Measurements from ENCODE around the gene LTBR.

Gene LTBR

DNA sequence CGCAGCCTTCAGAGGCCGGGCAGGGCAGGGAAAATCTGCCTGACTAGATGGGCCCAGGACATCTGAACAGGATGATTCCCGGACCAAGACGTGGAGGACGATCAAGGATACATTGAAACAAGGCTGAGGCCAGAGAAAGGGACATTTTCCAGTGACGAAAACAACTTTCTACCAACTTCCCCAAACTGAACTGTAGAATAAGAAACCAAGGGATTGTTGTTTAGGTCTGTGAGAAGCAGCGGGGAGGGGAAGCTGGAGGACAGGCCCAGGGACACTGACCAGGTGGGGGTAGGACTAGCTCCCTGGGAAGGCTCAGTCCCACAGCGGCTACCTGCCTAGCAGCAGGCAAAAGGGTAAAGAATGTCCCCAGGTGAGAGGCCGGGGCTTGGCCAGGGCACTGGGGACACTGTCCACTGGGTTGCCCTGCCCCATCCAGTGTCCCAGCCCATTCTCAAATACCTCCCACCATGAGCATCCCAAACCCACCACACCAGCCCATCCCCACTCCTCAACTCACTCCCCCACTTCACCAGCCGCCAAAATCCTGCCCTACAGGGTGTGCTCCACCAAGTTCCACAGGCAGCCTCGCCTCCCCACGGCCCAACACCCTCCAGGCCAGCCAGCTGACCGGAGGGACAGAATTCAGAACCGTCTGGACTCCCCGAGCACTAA is 43.1 kb upstream of the LTBR start:
- peak overlapping the region; percentile 92 for H3K4me2 ChIP-seq (ENCODE audit: insufficient read depth, low read length, poor library complexity, severe bottlenecking)
- H3K9me3 ChIP-seq (replicated peaks in 1 of 2; ENCODE audit: control insufficient read depth in 2 of 2, insufficient read depth in 1 of 2, low read depth in 1 of 2, low read length in 2 of 2) = no peaks in the 10 kb centered on the region
- H2BK15ac ChIP-seq (ENCODE audit: low read length) = peak overlapping the region; percentile 41
- H4K91ac ChIP-seq (ENCODE audit: low read depth, low read length, poor library complexity) = no peak overlapping the region
- H3K23ac ChIP-seq (ENCODE audit: low read depth, low read length, poor library complexity) = peak overlapping the region; percentile 37
- H3K4ac ChIP-seq (ENCODE audit: low read length) = no peak overlapping the region
- H3K79me1 ChIP-seq (ENCODE audit: low read depth, low read length) = peaks cover 12% of the 10 kb centered on the region
- DNase-seq (ENCODE audit: low spot score) = no peak
- H2BK12ac ChIP-seq (ENCODE audit: low read length) = peak overlapping the region; percentile 25
- peak overlapping the region; percentile 85 for H2BK5ac ChIP-seq (ENCODE audit: low read length)
- H3K4me1 ChIP-seq (ENCODE audit: control insufficient read depth in 2 of 2, insufficient read depth in 1 of 2, low read depth in 1 of 2, low read length in 2 of 2) = peaks cover 48 to 52% of the 10 kb centered on the region in 2 donors
- H3K27me3 ChIP-seq (ENCODE audit: control insufficient read depth in 3 of 3, insufficient read depth in 3 of 3, low read depth in 1 of 3, low read length in 3 of 3) = no peaks in the 10 kb centered on the region
- H3K27ac ChIP-seq (replicated peaks; ENCODE audit: low read length) = peak overlapping the region; percentile 76
- H3K14ac ChIP-seq (ENCODE audit: low read length) = peak overlapping the region; percentile 31
- peak overlapping the region; percentile 53 for H2BK120ac ChIP-seq (ENCODE audit: low read depth, low read length)
- H3K4me3 ChIP-seq (ENCODE audit: low read length in 2 of 2) = peak overlapping the region; percentile 83 to 91
- peak overlapping the region; percentile 68 for H2AFZ ChIP-seq (ENCODE audit: low read length)
- H4K8ac ChIP-seq (ENCODE audit: low read depth, low read length) = no peak overlapping the region
- peak overlapping the region; percentile 98 for H3K9ac ChIP-seq (ENCODE audit: low read depth, low read length, poor library complexity)
- peaks cover 0 to 22% of the 10 kb centered on the region in 2 donors for H3K36me3 ChIP-seq (replicated peaks in 1 of 2; ENCODE audit: control insufficient read depth in 2 of 2, insufficient read depth in 2 of 2, low read length in 2 of 2)
- no CpG with 5 or more reads among the region's 15 CpGs for WGBS, 2 donors (ENCODE audit: extremely low coverage in 2 of 2, insufficient read length in 2 of 2, insufficient replicate concordance in 1 of 2)
- H2AK5ac ChIP-seq (ENCODE audit: low read depth, low read length) = peak overlapping the region; percentile 95
- H3K18ac ChIP-seq (ENCODE audit: low read length) = peak overlapping the region; percentile 75

DNA sequence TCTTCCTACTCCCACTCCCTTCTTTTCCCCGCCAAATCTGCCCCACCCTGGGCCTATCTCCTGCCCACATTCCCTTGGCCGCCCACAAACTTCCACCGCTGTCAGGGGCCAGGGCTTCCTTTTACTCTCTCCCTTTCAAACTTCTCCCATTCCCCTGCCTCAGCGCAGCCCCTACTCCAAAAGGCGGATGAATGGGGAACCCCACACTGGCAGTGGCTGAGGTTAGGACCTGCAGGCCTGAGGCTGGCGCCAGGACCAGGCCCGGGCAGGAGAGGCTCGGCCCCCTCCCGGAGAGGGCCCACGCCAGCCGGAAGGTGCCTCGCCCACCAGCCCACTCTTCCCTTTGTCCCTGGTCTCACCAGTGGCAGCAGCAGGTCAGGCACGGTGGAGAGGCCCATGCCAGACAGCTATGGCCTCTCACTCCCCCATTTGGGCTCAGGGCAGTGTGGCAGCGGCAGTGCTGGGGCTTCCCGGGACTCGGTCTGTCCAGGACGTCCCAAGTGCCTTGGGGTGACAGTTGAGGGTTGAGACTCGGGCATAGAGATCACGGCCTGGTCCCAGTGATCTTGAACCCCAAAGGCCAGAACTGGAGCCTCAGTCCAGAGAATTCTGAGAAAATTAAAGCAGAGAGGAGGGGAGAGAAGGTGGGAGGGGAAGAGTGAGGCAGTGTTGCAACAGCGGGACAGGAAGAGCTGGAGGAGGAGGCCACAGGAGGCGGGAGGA is 42.4 kb upstream of the LTBR start, which contains the start of gene TNFRSF1A:
Gene TNFRSF1A, minus strand, starts transcription at position 660 of the 723 bp plus-strand sequence. Its CDS starts 262 bp downstream, at position 398.
- Histone ChIP-seq H2BK120ac (ENCODE audit: low read depth, low read length) (peak within 1 kb of the TSS; percentile 53), H2BK5ac (ENCODE audit: low read length) (peak within 1 kb of the TSS; percentile 85), H3K4me2 (ENCODE audit: insufficient read depth, low read length, poor library complexity, severe bottlenecking) (peak within 1 kb of the TSS; percentile 92), H3K23ac (ENCODE audit: low read depth, low read length, poor library complexity) (peak within 1 kb of the TSS; percentile 76), H2AK5ac (ENCODE audit: low read depth, low read length) (peak within 1 kb of the TSS; percentile 95), H4K8ac (ENCODE audit: low read depth, low read length) (no peak within 1 kb of the TSS), H3K27me3 (ENCODE audit: control insufficient read depth in 3 of 3, insufficient read depth in 3 of 3, low read depth in 1 of 3, low read length in 3 of 3) (no peaks in the 10 kb centered on the region), H3K4ac (ENCODE audit: low read length) (no peak within 1 kb of the TSS), H3K14ac (ENCODE audit: low read length) (peak within 1 kb of the TSS; percentile 87), H3K79me1 (ENCODE audit: low read depth, low read length) (peaks cover 12% of the 10 kb centered on the region), H3K9me3 (replicated peaks in 1 of 2; ENCODE audit: control insufficient read depth in 2 of 2, insufficient read depth in 1 of 2, low read depth in 1 of 2, low read length in 2 of 2) (peaks cover 0 to 2% of the 10 kb centered on the region in 2 donors), H2BK15ac (ENCODE audit: low read length) (peak within 1 kb of the TSS; percentile 41), H3K4me1 (ENCODE audit: control insufficient read depth in 2 of 2, insufficient read depth in 1 of 2, low read depth in 1 of 2, low read length in 2 of 2) (peaks cover 47% of the 10 kb centered on the region in 2 donors), H3K27ac (replicated peaks; ENCODE audit: low read length) (peak within 1 kb of the TSS; percentile 76), H3K36me3 (replicated peaks in 1 of 2; ENCODE audit: control insufficient read depth in 2 of 2, insufficient read depth in 2 of 2, low read length in 2 of 2) (peaks cover 0 to 22% of the 10 kb centered on the region in 2 donors), H4K91ac (ENCODE audit: low read depth, low read length, poor library complexity) (no peak within 1 kb of the TSS), H3K4me3 (ENCODE audit: low read length in 2 of 2) (peak within 1 kb of the TSS; percentile 83 to 91), H2BK12ac (ENCODE audit: low read length) (peak within 1 kb of the TSS; percentile 85), H3K9ac (ENCODE audit: low read depth, low read length, poor library complexity) (peak within 1 kb of the TSS; percentile 98), H3K18ac (ENCODE audit: low read length) (peak within 1 kb of the TSS; percentile 97), H2AFZ (ENCODE audit: low read length) (peak within 1 kb of the TSS; percentile 68)
- no peak for DNase-seq (ENCODE audit: low spot score)
- no CpG with 5 or more reads among the region's 21 CpGs for WGBS, 2 donors (ENCODE audit: extremely low coverage in 2 of 2, insufficient read length in 2 of 2, insufficient replicate concordance in 1 of 2)

DNA sequence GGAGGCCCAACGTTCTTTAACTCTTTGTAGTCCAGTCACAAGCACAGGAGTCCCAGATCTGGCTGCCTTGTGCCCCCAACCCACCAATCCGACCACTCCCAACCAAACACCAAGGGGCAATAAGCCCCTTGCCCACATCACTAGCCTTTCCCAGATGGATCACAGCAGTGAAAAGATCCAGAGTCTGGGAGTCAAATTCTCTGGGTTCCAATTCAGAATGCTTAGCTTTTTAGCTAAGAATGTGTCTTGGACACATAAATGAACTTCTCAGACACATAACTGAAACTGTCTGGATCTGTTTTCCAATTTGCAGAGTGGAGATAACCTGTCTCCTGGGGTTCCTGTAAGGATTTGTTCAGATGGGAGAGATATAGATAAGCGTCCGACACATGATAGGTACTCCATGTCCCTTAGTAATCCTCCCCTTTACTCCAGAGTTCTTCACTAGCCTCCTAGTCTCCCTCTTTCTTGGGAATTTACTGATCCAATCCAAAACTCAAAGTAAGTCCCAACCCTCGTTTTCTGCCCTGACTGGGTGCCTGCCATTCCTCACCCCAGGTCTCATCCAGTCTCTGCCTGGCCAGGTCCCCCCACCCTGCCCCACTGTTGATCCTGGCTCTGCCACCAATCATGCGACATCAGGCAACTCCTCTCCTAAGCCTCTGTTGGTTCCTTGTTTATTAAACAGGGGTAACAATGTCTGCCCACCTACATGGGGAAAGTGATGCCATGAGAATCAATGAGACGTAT is 41.6 kb upstream of the LTBR start:
- Histone ChIP-seq H3K14ac (ENCODE audit: low read length) (no peak overlapping the region), H3K9me3 (replicated peaks in 1 of 2; ENCODE audit: control insufficient read depth in 2 of 2, insufficient read depth in 1 of 2, low read depth in 1 of 2, low read length in 2 of 2) (peaks cover 0 to 7% of the 10 kb centered on the region in 2 donors), H3K27me3 (ENCODE audit: control insufficient read depth in 3 of 3, insufficient read depth in 3 of 3, low read depth in 1 of 3, low read length in 3 of 3) (no peaks in the 10 kb centered on the region), H2BK15ac (ENCODE audit: low read length) (peak overlapping the region; percentile 10), H2AFZ (ENCODE audit: low read length) (peak overlapping the region; percentile 68), H3K4ac (ENCODE audit: low read length) (no peak overlapping the region), H3K9ac (ENCODE audit: low read depth, low read length, poor library complexity) (no peak overlapping the region), H2BK5ac (ENCODE audit: low read length) (peak overlapping the region; percentile 85), H2BK12ac (ENCODE audit: low read length) (peak overlapping the region; percentile 36), H3K23ac (ENCODE audit: low read depth, low read length, poor library complexity) (no peak overlapping the region), H3K4me2 (ENCODE audit: insufficient read depth, low read length, poor library complexity, severe bottlenecking) (peak overlapping the region; percentile 92), H3K27ac (replicated peaks; ENCODE audit: low read length) (no peak overlapping the region), H3K4me3 (ENCODE audit: low read length in 2 of 2) (peak overlapping the region in 1 of 2 donors; percentile 83), H3K4me1 (ENCODE audit: control insufficient read depth in 2 of 2, insufficient read depth in 1 of 2, low read depth in 1 of 2, low read length in 2 of 2) (peaks cover 40 to 41% of the 10 kb centered on the region in 2 donors), H3K36me3 (replicated peaks in 1 of 2; ENCODE audit: control insufficient read depth in 2 of 2, insufficient read depth in 2 of 2, low read length in 2 of 2) (peaks cover 0 to 22% of the 10 kb centered on the region in 2 donors), H4K91ac (ENCODE audit: low read depth, low read length, poor library complexity) (no peak overlapping the region), H2BK120ac (ENCODE audit: low read depth, low read length) (no peak overlapping the region), H3K79me1 (ENCODE audit: low read depth, low read length) (peaks cover 12% of the 10 kb centered on the region), H4K8ac (ENCODE audit: low read depth, low read length) (no peak overlapping the region), H3K18ac (ENCODE audit: low read length) (peak overlapping the region; percentile 7), H2AK5ac (ENCODE audit: low read depth, low read length) (no peak overlapping the region)
- WGBS, 2 donors (ENCODE audit: extremely low coverage in 2 of 2, insufficient read length in 2 of 2, insufficient replicate concordance in 1 of 2) = no CpG with 5 or more reads among the region's 7 CpGs
- no peak for DNase-seq (ENCODE audit: low spot score)
